Measurements from ENCODE around the gene SLC7A10.

The SLC7A10 gene

GRCh38 chr19:33177417-33177979 lies 48.2 kb downstream of the SLC7A10 start:
- Histone ChIP-seq H3K4me1 (ENCODE audit: control insufficient read depth, low read length) (peaks cover 16% of the 10 kb centered on the region), H3K4me2 (ENCODE audit: low read length) (peak overlapping the region; percentile 85), H3K9me3 (ENCODE audit: control insufficient read depth, insufficient read depth, low read length) (no peaks in the 10 kb centered on the region), H3K79me2 (ENCODE audit: control insufficient read depth, low read length) (peaks cover 19% of the 10 kb centered on the region), H3K27me3 (ENCODE audit: control insufficient read depth, low read length) (no peaks in the 10 kb centered on the region), H3K9me2 (replicated peaks; ENCODE audit: control insufficient read depth, low read length) (no peaks in the 10 kb centered on the region), H3K4me3 (ENCODE audit: low read length) (peak overlapping the region; percentile 86), H3K27ac (ENCODE audit: low read depth, low read length) (peak overlapping the region; percentile 50; the same call in 1 of the 2 replicates), H3K36me3 (ENCODE audit: control insufficient read depth, low read length) (peaks cover 5% of the 10 kb centered on the region; the same call in 1 of the 2 replicates), H3F3A (ENCODE audit: control insufficient read depth, insufficient read depth) (peaks cover 6% of the 10 kb centered on the region; the same call in 1 of the 2 replicates), H4K20me1 (ENCODE audit: control insufficient read depth, insufficient read depth, low read depth, low read length) (no peaks in the 10 kb centered on the region)
- TF ChIP-seq EZH2phosphoT487 (IDR thresholded peaks at IDR 0.05; ENCODE audit: borderline replicate concordance, low read length) = no peak
- TF ChIP-seq, protein P1, sequence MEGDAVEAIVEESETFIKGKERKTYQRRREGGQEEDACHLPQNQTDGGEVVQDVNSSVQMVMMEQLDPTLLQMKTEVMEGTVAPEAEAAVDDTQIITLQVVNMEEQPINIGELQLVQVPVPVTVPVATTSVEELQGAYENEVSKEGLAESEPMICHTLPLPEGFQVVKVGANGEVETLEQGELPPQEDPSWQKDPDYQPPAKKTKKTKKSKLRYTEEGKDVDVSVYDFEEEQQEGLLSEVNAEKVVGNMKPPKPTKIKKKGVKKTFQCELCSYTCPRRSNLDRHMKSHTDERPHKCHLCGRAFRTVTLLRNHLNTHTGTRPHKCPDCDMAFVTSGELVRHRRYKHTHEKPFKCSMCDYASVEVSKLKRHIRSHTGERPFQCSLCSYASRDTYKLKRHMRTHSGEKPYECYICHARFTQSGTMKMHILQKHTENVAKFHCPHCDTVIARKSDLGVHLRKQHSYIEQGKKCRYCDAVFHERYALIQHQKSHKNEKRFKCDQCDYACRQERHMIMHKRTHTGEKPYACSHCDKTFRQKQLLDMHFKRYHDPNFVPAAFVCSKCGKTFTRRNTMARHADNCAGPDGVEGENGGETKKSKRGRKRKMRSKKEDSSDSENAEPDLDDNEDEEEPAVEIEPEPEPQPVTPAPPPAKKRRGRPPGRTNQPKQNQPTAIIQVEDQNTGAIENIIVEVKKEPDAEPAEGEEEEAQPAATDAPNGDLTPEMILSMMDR (IDR thresholded peaks at IDR 0.05; ENCODE audit: low read depth, low read length, poor library complexity, severe bottlenecking) = peak; percentile 72

DNA sequence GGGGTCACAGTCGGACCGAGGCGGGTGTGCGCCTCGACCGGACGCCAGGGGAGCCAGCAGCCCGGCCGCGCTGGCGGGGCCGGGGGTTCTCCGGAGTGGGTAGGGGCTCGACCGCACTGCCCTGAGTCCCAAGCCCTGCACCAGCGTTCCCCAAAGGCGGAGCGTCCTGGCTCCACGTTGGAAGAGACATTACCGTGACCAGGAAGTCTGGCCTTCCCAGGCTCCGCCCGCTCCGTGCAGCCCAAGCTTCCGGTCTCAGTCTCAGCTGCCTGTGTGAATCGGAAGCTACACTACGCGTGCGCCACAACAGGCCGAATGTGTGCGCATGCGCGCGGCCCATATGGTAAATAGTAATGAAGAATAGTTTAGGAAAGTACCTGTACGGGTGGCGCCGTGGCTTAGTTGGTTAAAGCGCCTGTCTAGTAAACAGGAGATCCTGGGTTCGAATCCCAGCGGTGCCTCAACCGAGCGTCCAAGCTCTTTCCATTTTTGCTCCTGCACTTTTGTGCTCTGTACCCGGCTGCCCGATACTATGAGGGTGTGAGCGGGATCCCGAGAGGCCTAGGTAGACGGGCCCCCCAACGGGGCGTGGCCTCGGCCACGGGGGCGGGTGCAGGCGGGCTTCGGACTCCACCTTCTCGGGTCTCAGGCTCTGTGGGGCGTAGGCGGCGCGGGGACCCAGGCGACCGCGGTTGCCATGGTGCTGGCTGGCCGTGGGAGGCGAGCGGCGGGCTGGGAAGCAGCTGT lies 48.8 kb downstream of the SLC7A10 start:
- Histone ChIP-seq H4K20me1 (ENCODE audit: control insufficient read depth, insufficient read depth, low read depth, low read length) (no peaks in the 10 kb centered on the region), H3K36me3 (ENCODE audit: control insufficient read depth, low read length) (peaks cover 5% of the 10 kb centered on the region; the same call in 1 of the 2 replicates), H3K4me3 (ENCODE audit: low read length) (peak overlapping the region; percentile 86), H3F3A (ENCODE audit: control insufficient read depth, insufficient read depth) (peaks cover 6% of the 10 kb centered on the region; the same call in 1 of the 2 replicates), H3K27me3 (ENCODE audit: control insufficient read depth, low read length) (no peaks in the 10 kb centered on the region), H3K79me2 (ENCODE audit: control insufficient read depth, low read length) (peaks cover 19% of the 10 kb centered on the region), H3K4me1 (ENCODE audit: control insufficient read depth, low read length) (peaks cover 16% of the 10 kb centered on the region), H3K9me2 (replicated peaks; ENCODE audit: control insufficient read depth, low read length) (no peaks in the 10 kb centered on the region), H3K4me2 (ENCODE audit: low read length) (peak overlapping the region; percentile 85), H3K9me3 (ENCODE audit: control insufficient read depth, insufficient read depth, low read length) (no peaks in the 10 kb centered on the region), H3K27ac (ENCODE audit: low read depth, low read length) (peak overlapping the region; percentile 50)
- TF ChIP-seq, protein P1 (IDR thresholded peaks at IDR 0.05; ENCODE audit: low read depth, low read length, poor library complexity, severe bottlenecking) = no peak
- TF ChIP-seq EZH2phosphoT487 (IDR thresholded peaks at IDR 0.05; ENCODE audit: borderline replicate concordance, low read length) = no peak

GRCh38 chr19:33175886-33176669 lies 49.6 kb downstream of the SLC7A10 start:
- Histone ChIP-seq H3K79me2 (ENCODE audit: control insufficient read depth, low read length) (peaks cover 19% of the 10 kb centered on the region), H3K9me2 (replicated peaks; ENCODE audit: control insufficient read depth, low read length) (no peaks in the 10 kb centered on the region), H3K36me3 (ENCODE audit: control insufficient read depth, low read length) (peaks cover 5% of the 10 kb centered on the region; the same call in 1 of the 2 replicates), H3K4me1 (ENCODE audit: control insufficient read depth, low read length) (peaks cover 16% of the 10 kb centered on the region), H3K4me3 (ENCODE audit: low read length) (peak overlapping the region; percentile 86), H4K20me1 (ENCODE audit: control insufficient read depth, insufficient read depth, low read depth, low read length) (no peaks in the 10 kb centered on the region), H3K27ac (ENCODE audit: low read depth, low read length) (peak overlapping the region; percentile 50), H3K27me3 (ENCODE audit: control insufficient read depth, low read length) (no peaks in the 10 kb centered on the region), H3K9me3 (ENCODE audit: control insufficient read depth, insufficient read depth, low read length) (no peaks in the 10 kb centered on the region), H3F3A (ENCODE audit: control insufficient read depth, insufficient read depth) (peaks cover 6% of the 10 kb centered on the region; the same call in 1 of the 2 replicates), H3K4me2 (ENCODE audit: low read length) (peak overlapping the region; percentile 85)
- no peak for TF ChIP-seq EZH2phosphoT487 (IDR thresholded peaks at IDR 0.05; ENCODE audit: borderline replicate concordance, low read length)
- TF ChIP-seq, protein P1 (IDR thresholded peaks at IDR 0.05; ENCODE audit: low read depth, low read length, poor library complexity, severe bottlenecking) = no peak
